IMR-90 (cell line): Measurements from ENCODE around the gene HEXD. TPM values are rescaled to one million over a fixed set of nuclear protein-coding genes. Genes with fewer than 3 reads are reported as not detected.

Source experiments
- ATAC-seq: fragments of 200-7000 bp; cut with Tn5 transposase; 2 replicates; pipeline ENCODE4 v1.9.1; 2020; ENCODE audit warnings: low read depth, mild to moderate bottlenecking, moderate library complexity
- BruUV-seq: library from RNA; stranded (reverse); fragments of 400-500 nt; replicated peaks from 2 replicates; lab custom pipeline; 2021; lab: Mats Ljungman, UMichigan
- CTCF ChIA-PET: fragments of 300-600 bp; formaldehyde crosslinking; extraction: SDS; loops from one replicate; lab custom pipeline; 2021; ENCODE audit warnings: antibody characterized with exemption; lab: Yijun Ruan, JAX
- POLR2A ChIA-PET: fragments of 300-600 bp; sonication (Branson Sonifier 250); formaldehyde crosslinking; loops from one replicate; lab custom pipeline; 2022; ENCODE audit warnings: antibody characterized with exemption; ENCODE audit not compliant: unreplicated experiment; lab: Charles Lee
- DNase-seq: peaks from one replicate; pipeline ENCODE4 v3.0.0; 2013
- H2AFZ ChIP-seq: replicated peaks from 2 replicates; pipeline ENCODE3; 2013; ENCODE audit warnings: low read length, mild to moderate bottlenecking; ENCODE audit not compliant: poor library complexity
- H2AK5ac ChIP-seq: 2 replicates; pipeline ENCODE4 v1.6.1; 2013; ENCODE audit warnings: low read depth, low read length, inconsistent platforms
- H2AK9ac ChIP-seq: replicated peaks from 2 replicates; pipeline ENCODE3; 2013; ENCODE audit warnings: mild to moderate bottlenecking, low read depth, low read length, moderate library complexity; ENCODE audit not compliant: poor library complexity
- H2BK120ac ChIP-seq: 2 replicates; pipeline ENCODE4 v1.6.1; 2013; ENCODE audit warnings: low read depth, low read length, inconsistent platforms
- H2BK15ac ChIP-seq: 3 replicates; pipeline ENCODE4 v1.6.1; 2013; ENCODE audit warnings: low read depth, low read length, inconsistent platforms
- H2BK20ac ChIP-seq: 2 replicates; pipeline ENCODE4 v1.6.1; 2013; ENCODE audit warnings: low read depth, mild to moderate bottlenecking, inconsistent platforms, low read length, moderate library complexity
- H2BK5ac ChIP-seq: 2 replicates; pipeline ENCODE4 v1.6.1; 2013; ENCODE audit warnings: mild to moderate bottlenecking, low read depth, low read length, inconsistent platforms; ENCODE audit not compliant: poor library complexity, severe bottlenecking
- H3K14ac ChIP-seq: replicated peaks from 2 replicates; pipeline ENCODE4 v1.6.1; 2013; ENCODE audit warnings: low read depth, low read length, inconsistent platforms
- H3K18ac ChIP-seq: 2 replicates; pipeline ENCODE4 v1.6.1; 2013; ENCODE audit warnings: low read depth, low read length, control low read depth
- H3K23ac ChIP-seq: 2 replicates; pipeline ENCODE4 v1.6.1; 2013; ENCODE audit warnings: low read depth, low read length, inconsistent platforms
- H3K27ac ChIP-seq: 2 replicates; pipeline ENCODE4 v1.5.1; 2013; ENCODE audit warnings: mild to moderate bottlenecking, control low read depth, low read length; ENCODE audit not compliant: insufficient read depth
- H3K27me3 ChIP-seq: 2 replicates; pipeline ENCODE4 v1.6.1; 2013; ENCODE audit warnings: low read length; ENCODE audit not compliant: control insufficient read depth, insufficient read depth
- H3K36me3 ChIP-seq: 2 replicates; pipeline ENCODE4 v1.6.1; 2013; ENCODE audit warnings: low read length, mixed read lengths; ENCODE audit not compliant: control insufficient read depth, insufficient read depth
- H3K4ac ChIP-seq: 2 replicates; pipeline ENCODE4 v1.6.1; 2013; ENCODE audit warnings: low read depth, low read length, inconsistent platforms
- H3K4me1 ChIP-seq: 2 replicates; pipeline ENCODE4 v1.6.1; 2013; ENCODE audit warnings: low read length, mixed read lengths; ENCODE audit not compliant: control insufficient read depth, insufficient read depth
- H3K4me2 ChIP-seq: 2 replicates; pipeline ENCODE4 v1.6.1; 2013; ENCODE audit warnings: low read depth, mild to moderate bottlenecking, control low read depth, low read length, moderate library complexity
- H3K4me3 ChIP-seq: 2 replicates; pipeline ENCODE4 v1.5.1; 2013; ENCODE audit warnings: low read depth, mild to moderate bottlenecking, control low read depth, low read length, moderate library complexity; ENCODE audit not compliant: insufficient read depth
- H3K56ac ChIP-seq: 2 replicates; pipeline ENCODE4 v1.6.1; 2013; ENCODE audit warnings: low read length, inconsistent platforms; ENCODE audit not compliant: insufficient read depth; ENCODE audit errors: extremely low read depth
- H3K79me1 ChIP-seq, 2 experiments: 2 replicates each; pipeline ENCODE4 v1.6.1; 2013; ENCODE audit warnings: low read length in 2 of 2, inconsistent platforms in 1 of 2, low read depth in 1 of 2
- H3K9ac ChIP-seq: 2 replicates; pipeline ENCODE4 v1.6.1; 2013; ENCODE audit warnings: low read depth, low read length, control low read depth
- H3K9me1 ChIP-seq: 2 replicates; pipeline ENCODE4 v1.6.1; 2013; ENCODE audit warnings: low read length, inconsistent platforms; ENCODE audit not compliant: insufficient read depth
- H3K9me3 ChIP-seq: 2 replicates; pipeline ENCODE4 v1.6.1; 2013; ENCODE audit warnings: low read length; ENCODE audit not compliant: control insufficient read depth, insufficient read depth
- H4K20me1 ChIP-seq: 2 replicates; pipeline ENCODE4 v1.6.1; 2013; ENCODE audit warnings: low read length, inconsistent platforms; ENCODE audit not compliant: insufficient read depth
- H4K5ac ChIP-seq: 2 replicates; pipeline ENCODE4 v1.6.1; 2013; ENCODE audit warnings: mild to moderate bottlenecking, low read depth, low read length, control low read depth
- H4K8ac ChIP-seq, 2 experiments: 2 replicates each; pipeline ENCODE4 v1.6.1; 2013; ENCODE audit warnings: low read depth in 2 of 2, low read length in 2 of 2, control low read depth in 1 of 2, inconsistent platforms in 1 of 2
- H4K91ac ChIP-seq: 2 replicates; pipeline ENCODE4 v1.6.1; 2013; ENCODE audit warnings: low read depth, low read length, inconsistent platforms; ENCODE audit not compliant: insufficient read depth
- BHLHE40 ChIP-seq: fragments of 150-350 bp; IDR thresholded peaks from 2 replicates; pipeline ENCODE4 v1.6.1; 2016; ENCODE audit warnings: mild to moderate bottlenecking, low read depth, low read length
- MAFK ChIP-seq: IDR thresholded peaks from 2 replicates; pipeline ENCODE4 v1.6.1; 2012; ENCODE audit warnings: low read depth, low read length, improper control_type of control experiment
- MAZ ChIP-seq: IDR thresholded peaks from 2 replicates; pipeline ENCODE4 v1.6.1; 2012; ENCODE audit warnings: low read depth, mild to moderate bottlenecking, low read length, improper control_type of control experiment, moderate library complexity, borderline replicate concordance
- MXI1 ChIP-seq: IDR thresholded peaks from 2 replicates; pipeline ENCODE4 v1.6.1; 2012; ENCODE audit warnings: low read depth, mild to moderate bottlenecking, low read length, moderate library complexity, borderline replicate concordance
- NFE2L2 ChIP-seq: fragments of 150-350 bp; IDR thresholded peaks from 2 replicates; pipeline ENCODE4 v1.6.1; 2016; ENCODE audit warnings: low read depth, mild to moderate bottlenecking, low read length
- POLR2A ChIP-seq: IDR thresholded peaks from 2 replicates; pipeline ENCODE4 v1.6.1; 2012; ENCODE audit warnings: mild to moderate bottlenecking, low read depth, low read length
- RAD21 ChIP-seq: IDR thresholded peaks from 2 replicates; pipeline ENCODE4 v1.6.1; 2012; ENCODE audit warnings: low read length, improper control_type of control experiment
- SMC3 ChIP-seq: fragments of 150-350 bp; IDR thresholded peaks from 2 replicates; pipeline ENCODE4 v1.6.1; 2016; ENCODE audit warnings: low read depth, mild to moderate bottlenecking, antibody characterized with exemption, low read length, moderate library complexity
- WGBS, 2 experiments: methylation state at CpG; one replicate each; pipeline versions ENCODE4 v1.1.5 to v1.1.7; 2013; ENCODE audit warnings: missing lambda C conversion rate in 2 of 2; ENCODE audit not compliant: insufficient read length in 1 of 2; ENCODE audit errors: extremely low coverage in 2 of 2; 5-methylcytosine and 5-hydroxymethylcytosine counted together
- dilution Hi-C: fragments of 300-500 bp; cut with HindIII; formaldehyde crosslinking; loops from one replicate; pipeline ENCODE4 v1.14.3; 2018; ENCODE audit warnings: low sequenced_read_pairs; ENCODE audit not compliant: unreplicated experiment
- in situ Hi-C: fragments of 300-500 bp; cut with MboI; formaldehyde crosslinking; loops from 3 replicates; pipeline ENCODE4 v1.14.3; 2019; ENCODE audit warnings: low sequenced_read_pairs, inconsistent platforms, mixed read lengths
- intact Hi-C: fragments of 100-400 bp; cut with micrococcal nuclease; formaldehyde crosslinking; loops from 2 replicates; pipeline ENCODE4 v1.10.0; 2022
- polyA plus RNA-seq, 3 experiments: library from polyadenylated mRNA; depleted of rRNA; stranded (reverse); fragments of >200 nt; gene quantifications; 2 replicates each; pipeline ENCODE4 v1.2.3, GENCODE V29; 2012; ENCODE audit warnings: low replicate concordance in 1 of 3
- total RNA-seq: library from RNA; depleted of rRNA; stranded (reverse); fragments of >200 nt; gene quantifications from 2 replicates; pipeline ENCODE4 v1.2.3, GENCODE V29; 2012
- TF ChIP-seq, protein P1 (sequence below): fragments of 150-350 bp; IDR thresholded peaks from 2 replicates; pipeline ENCODE4 v1.6.1; 2016; ENCODE audit warnings: low read depth, mild to moderate bottlenecking, low read length, moderate library complexity, borderline replicate concordance
- TF ChIP-seq, protein P2 (sequence below): fragments of 150-350 bp; IDR thresholded peaks from 2 replicates; pipeline ENCODE4 v1.6.1; 2017; ENCODE audit warnings: mild to moderate bottlenecking, antibody characterized with exemption, low read length, low read depth

Gene HEXD
- total and polyA plus RNA-seq, 2 of the 4 experiments (the other 2 are of a cell fraction), result 3.8 to 9.5 TPM

DNA sequence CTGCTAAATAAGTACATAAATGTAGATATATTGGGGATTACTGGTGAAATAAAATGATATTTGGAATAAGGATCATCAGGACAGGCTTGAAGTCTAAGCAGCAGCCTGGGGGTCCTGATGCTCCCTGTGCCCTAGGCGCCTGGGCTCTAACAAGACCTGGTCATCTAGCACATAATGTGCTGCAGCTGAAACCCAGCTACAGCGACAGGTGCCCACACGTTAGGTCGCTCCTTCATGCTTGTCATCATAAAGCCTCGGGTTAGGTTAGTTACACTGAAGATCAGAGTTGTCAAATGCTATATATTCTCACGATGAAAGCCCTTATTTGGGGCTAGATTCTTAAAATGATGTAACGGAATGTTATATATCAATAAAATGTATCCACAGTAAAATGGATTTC is 51.9 kb downstream of the HEXD start:
- peaks cover 4 to 7% of the 10 kb centered on the region in 2 experiments; a peak in 2 of 4 replicates for H3K79me1 ChIP-seq
- no peak overlapping the region for H3K27ac ChIP-seq
- no peak overlapping the region for H3K56ac ChIP-seq
- H3K4me3 ChIP-seq, result no peak overlapping the region
- H4K5ac ChIP-seq, result no peak overlapping the region
- H3K4me1 ChIP-seq, result no peaks in the 10 kb centered on the region
- TF ChIP-seq SMC3 (no peak), MXI1 (no peak), NFE2L2 (no peak), BHLHE40 (no peak), MAZ (no peak), MAFK (no peak), RAD21 (no peak), POLR2A (no peak)
- TF ChIP-seq, protein P1, sequence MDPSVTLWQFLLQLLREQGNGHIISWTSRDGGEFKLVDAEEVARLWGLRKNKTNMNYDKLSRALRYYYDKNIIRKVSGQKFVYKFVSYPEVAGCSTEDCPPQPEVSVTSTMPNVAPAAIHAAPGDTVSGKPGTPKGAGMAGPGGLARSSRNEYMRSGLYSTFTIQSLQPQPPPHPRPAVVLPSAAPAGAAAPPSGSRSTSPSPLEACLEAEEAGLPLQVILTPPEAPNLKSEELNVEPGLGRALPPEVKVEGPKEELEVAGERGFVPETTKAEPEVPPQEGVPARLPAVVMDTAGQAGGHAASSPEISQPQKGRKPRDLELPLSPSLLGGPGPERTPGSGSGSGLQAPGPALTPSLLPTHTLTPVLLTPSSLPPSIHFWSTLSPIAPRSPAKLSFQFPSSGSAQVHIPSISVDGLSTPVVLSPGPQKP, result no peak
- TF ChIP-seq, protein P2, sequence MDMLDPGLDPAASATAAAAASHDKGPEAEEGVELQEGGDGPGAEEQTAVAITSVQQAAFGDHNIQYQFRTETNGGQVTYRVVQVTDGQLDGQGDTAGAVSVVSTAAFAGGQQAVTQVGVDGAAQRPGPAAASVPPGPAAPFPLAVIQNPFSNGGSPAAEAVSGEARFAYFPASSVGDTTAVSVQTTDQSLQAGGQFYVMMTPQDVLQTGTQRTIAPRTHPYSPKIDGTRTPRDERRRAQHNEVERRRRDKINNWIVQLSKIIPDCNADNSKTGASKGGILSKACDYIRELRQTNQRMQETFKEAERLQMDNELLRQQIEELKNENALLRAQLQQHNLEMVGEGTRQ, result no peak
- no peak for ATAC-seq
- no peak overlapping the region for H4K91ac ChIP-seq
- H3K23ac ChIP-seq, result no peak overlapping the region
- intact Hi-C loops, result no loop called here
- POLR2A ChIA-PET, result no interaction called here
- H2BK15ac ChIP-seq, result no peak overlapping the region
- CTCF ChIA-PET, result no interaction called here
- 93% methylated on average over 3 of the region's 7 CpGs; no CpG with 5 or more reads in 1 of the 2 experiments for WGBS, 2 experiments
- H3K27me3 ChIP-seq, result no peaks in the 10 kb centered on the region
- no TSS peak for BruUV-seq
- no peak overlapping the region for H2AK5ac ChIP-seq
- no peaks in the 10 kb centered on the region for H4K20me1 ChIP-seq
- H2BK120ac ChIP-seq, result no peak overlapping the region
- H3K18ac ChIP-seq, result no peak overlapping the region
- H2BK5ac ChIP-seq, result no peak overlapping the region
- no peak overlapping the region for H2BK20ac ChIP-seq
- H3K4ac ChIP-seq, result no peak overlapping the region
- in situ Hi-C loops, result no loop called here
- no peak overlapping the region for H4K8ac ChIP-seq
- H3K9me1 ChIP-seq, result peaks cover 3% of the 10 kb centered on the region; the same call in 1 of the 2 replicates
- H3K9me3 ChIP-seq, result no peaks in the 10 kb centered on the region
- dilution Hi-C loops, result no loop called here
- no peak overlapping the region for H3K9ac ChIP-seq
- peaks cover 39% of the 10 kb centered on the region for H3K36me3 ChIP-seq
- no peak overlapping the region for H2AK9ac ChIP-seq
- DNase-seq, result no peak
- no peak overlapping the region for H3K14ac ChIP-seq
- H3K4me2 ChIP-seq, result no peak overlapping the region
- H2AFZ ChIP-seq, result no peak overlapping the region
